Choroid plexus epithelial cell (primary cell): ENCODE data around the gene SERPINB8.
A peak's percentile ranks its signal among the peaks of the same experiment; 100 is the strongest.

Source experiments
- DNase-seq: peaks from one replicate; pipeline ENCODE4 v3.0.0-alpha.2; 2010; ENCODE audit warnings: low read depth
- H3K4me3 ChIP-seq: 2 replicates; pipeline ENCODE4 v1.5.1; 2011; ENCODE audit warnings: low read depth, mild to moderate bottlenecking, control low read depth, low read length, moderate library complexity
- CTCF ChIP-seq: conservative IDR thresholded peaks from 2 replicates; pipeline ENCODE4 v1.5.1; 2011; ENCODE audit warnings: low read depth, mild to moderate bottlenecking, control low read depth, inconsistent platforms, low read length, moderate library complexity

The SERPINB8 gene

GRCh38 chr18:63956755-63957154, 13.1 kb upstream of the SERPINB8 start:
- H3K4me3 ChIP-seq: no peak overlapping the region
- no peak for TF ChIP-seq CTCF
- no peak for DNase-seq

- no peak for TF ChIP-seq CTCF
- H3K4me3 ChIP-seq: no peak overlapping the region
- no peak for DNase-seq
These were observed 9.0 kb upstream of the SERPINB8 start for GRCh38 chr18:63960891-63961290.

GRCh38 chr18:63961435-63961980, 8.4 kb upstream of the SERPINB8 start:
- no peak for DNase-seq
- no peak overlapping the region for H3K4me3 ChIP-seq
- no peak for TF ChIP-seq CTCF

GRCh38 chr18:63962137-63962536, 7.7 kb upstream of the SERPINB8 start:
- H3K4me3 ChIP-seq: no peak overlapping the region
- no peak for TF ChIP-seq CTCF
- no peak for DNase-seq

GRCh38 chr18:63963615-63964256, 6.1 kb upstream of the SERPINB8 start:
- no peak overlapping the region for H3K4me3 ChIP-seq
- peak; percentile 89 for DNase-seq
- TF ChIP-seq CTCF: peak; percentile 94

GRCh38 chr18:63964908-63965307, 5.0 kb upstream of the SERPINB8 start:
- DNase-seq: no peak
- H3K4me3 ChIP-seq: no peak overlapping the region
- no peak for TF ChIP-seq CTCF

- no peak for TF ChIP-seq CTCF
- DNase-seq: no peak
- H3K4me3 ChIP-seq: no peak overlapping the region
These were observed 4.1 kb upstream of the SERPINB8 start for GRCh38 chr18:63965716-63966330.
